ENCODE results near the gene SLC2A1.

DNA sequence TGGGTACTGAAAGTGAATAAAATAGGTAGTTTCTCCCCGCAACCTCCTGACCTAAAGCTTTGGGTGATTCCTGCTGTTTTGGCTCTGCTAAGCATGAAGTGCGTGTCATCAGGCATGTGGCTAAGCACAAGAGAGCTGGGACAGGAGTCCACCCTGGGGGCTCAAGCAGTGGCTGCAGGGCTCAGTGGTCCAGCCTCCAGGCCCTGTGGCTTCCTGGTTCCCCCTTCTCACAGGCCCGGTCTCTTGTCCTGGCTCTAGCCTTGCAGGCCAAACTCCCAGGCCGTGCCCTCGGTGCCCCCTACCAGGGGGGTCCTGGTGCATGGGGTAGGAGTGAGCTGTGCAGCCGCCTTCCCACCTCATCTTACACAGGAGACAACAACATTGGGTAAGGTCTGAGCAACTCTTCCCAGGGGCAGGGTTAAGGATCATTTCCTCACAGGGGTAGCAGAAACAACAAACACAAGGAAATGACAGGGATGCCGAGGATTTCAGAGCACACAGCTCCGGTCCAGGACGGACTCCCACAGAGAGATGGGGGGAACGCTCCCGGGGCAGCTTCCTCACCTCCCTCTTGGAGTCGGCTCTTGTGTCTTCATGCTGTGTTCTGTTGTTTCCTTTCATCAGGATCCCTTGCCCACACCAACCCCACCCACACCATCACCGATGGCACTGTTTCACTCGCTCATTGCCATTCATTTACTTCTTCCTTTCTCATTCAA is 19.8 kb upstream of the SLC2A1 start:
- TF ChIP-seq, protein P1, sequence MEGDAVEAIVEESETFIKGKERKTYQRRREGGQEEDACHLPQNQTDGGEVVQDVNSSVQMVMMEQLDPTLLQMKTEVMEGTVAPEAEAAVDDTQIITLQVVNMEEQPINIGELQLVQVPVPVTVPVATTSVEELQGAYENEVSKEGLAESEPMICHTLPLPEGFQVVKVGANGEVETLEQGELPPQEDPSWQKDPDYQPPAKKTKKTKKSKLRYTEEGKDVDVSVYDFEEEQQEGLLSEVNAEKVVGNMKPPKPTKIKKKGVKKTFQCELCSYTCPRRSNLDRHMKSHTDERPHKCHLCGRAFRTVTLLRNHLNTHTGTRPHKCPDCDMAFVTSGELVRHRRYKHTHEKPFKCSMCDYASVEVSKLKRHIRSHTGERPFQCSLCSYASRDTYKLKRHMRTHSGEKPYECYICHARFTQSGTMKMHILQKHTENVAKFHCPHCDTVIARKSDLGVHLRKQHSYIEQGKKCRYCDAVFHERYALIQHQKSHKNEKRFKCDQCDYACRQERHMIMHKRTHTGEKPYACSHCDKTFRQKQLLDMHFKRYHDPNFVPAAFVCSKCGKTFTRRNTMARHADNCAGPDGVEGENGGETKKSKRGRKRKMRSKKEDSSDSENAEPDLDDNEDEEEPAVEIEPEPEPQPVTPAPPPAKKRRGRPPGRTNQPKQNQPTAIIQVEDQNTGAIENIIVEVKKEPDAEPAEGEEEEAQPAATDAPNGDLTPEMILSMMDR (IDR thresholded peaks at IDR 0.05; ENCODE audit: insufficient read depth, low read length) = no peak
- TF ChIP-seq, protein P2, sequence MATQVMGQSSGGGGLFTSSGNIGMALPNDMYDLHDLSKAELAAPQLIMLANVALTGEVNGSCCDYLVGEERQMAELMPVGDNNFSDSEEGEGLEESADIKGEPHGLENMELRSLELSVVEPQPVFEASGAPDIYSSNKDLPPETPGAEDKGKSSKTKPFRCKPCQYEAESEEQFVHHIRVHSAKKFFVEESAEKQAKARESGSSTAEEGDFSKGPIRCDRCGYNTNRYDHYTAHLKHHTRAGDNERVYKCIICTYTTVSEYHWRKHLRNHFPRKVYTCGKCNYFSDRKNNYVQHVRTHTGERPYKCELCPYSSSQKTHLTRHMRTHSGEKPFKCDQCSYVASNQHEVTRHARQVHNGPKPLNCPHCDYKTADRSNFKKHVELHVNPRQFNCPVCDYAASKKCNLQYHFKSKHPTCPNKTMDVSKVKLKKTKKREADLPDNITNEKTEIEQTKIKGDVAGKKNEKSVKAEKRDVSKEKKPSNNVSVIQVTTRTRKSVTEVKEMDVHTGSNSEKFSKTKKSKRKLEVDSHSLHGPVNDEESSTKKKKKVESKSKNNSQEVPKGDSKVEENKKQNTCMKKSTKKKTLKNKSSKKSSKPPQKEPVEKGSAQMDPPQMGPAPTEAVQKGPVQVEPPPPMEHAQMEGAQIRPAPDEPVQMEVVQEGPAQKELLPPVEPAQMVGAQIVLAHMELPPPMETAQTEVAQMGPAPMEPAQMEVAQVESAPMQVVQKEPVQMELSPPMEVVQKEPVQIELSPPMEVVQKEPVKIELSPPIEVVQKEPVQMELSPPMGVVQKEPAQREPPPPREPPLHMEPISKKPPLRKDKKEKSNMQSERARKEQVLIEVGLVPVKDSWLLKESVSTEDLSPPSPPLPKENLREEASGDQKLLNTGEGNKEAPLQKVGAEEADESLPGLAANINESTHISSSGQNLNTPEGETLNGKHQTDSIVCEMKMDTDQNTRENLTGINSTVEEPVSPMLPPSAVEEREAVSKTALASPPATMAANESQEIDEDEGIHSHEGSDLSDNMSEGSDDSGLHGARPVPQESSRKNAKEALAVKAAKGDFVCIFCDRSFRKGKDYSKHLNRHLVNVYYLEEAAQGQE (IDR thresholded peaks at IDR 0.05; ENCODE audit: insufficient replicate concordance, low read depth) = no peak
- TF ChIP-seq POLR2AphosphoS5 (IDR thresholded peaks at IDR 0.05; ENCODE audit: low read depth) = no peak
- TF ChIP-seq GABPA (IDR thresholded peaks at IDR 0.05; ENCODE audit: low read depth) = no peak
- TF ChIP-seq SPI1 (IDR thresholded peaks at IDR 0.05; ENCODE audit: borderline replicate concordance, low read depth) = no peak

Data from HL-60 (cell line).